ENCODE data around the gene URB1.
"Not testable (repeated sequence)": the region's sequence is repeated elsewhere in the genome, so short reads cannot be mapped to it uniquely, and the experiment has no call there.

Gene URB1

GRCh38 chr21:32312976-32313375, 79.8 kb downstream of the URB1 start:
- no peak for DNase-seq

DNA sequence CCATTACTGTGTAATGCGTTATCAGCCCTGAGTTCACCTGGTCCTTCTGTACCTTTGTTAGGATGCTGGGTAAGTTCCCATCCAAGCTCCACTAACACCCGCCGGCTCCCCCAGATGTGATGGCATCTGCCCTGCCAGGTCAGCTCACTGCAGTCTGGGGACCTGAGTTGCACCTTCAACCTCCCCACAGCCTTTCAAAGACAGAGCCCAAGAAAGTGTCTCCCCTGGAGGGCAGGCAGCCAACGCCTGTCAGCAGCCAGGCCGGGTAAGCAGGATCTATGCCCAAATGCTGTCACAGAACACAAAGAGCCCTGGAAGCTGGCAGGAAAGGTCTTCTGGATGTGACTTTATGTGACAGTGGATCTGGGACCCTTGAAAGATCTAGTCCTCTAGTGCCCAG, 80.5 kb downstream of the URB1 start:
- no peak for DNase-seq

DNA sequence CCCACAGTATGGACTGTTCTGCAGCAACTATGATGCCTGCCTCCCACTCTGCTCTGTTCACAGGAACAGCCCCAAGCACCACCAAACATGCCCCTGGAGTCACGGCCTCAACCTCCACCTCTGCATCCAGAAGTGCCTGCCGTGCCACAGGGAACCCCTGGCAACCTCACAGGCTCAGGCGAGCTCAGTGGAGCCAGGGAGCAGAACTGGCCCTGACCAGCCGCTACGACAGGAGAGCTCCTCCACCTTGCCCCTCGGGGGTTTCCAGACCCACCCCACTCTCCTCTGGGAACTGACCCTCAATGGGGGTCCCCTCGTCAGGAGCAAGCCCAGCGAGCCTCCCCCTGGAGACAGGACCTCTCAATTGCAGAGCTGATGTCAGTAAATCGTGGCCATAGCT, 81.2 kb downstream of the URB1 start:
- DNase-seq, result no peak

DNA sequence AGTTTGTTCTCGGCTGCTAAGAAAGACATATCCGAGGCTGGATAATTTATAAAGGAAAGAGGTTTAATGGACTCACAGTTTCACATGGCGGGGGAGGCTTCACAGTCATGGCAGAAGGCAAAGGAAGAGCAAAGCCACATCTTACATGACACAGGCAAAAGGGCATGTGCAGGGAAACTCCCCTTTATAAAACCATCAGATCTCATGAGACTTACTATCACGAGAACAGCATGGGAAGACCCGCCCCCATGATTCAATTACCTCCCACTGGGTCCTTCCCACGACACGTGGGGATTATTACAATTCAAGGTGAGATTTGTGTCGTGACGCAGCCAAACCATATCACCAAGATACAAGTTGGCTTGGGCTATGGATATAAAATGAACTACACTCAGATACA, 81.8 kb downstream of the URB1 start:
- not testable (repeated sequence) for DNase-seq

DNA sequence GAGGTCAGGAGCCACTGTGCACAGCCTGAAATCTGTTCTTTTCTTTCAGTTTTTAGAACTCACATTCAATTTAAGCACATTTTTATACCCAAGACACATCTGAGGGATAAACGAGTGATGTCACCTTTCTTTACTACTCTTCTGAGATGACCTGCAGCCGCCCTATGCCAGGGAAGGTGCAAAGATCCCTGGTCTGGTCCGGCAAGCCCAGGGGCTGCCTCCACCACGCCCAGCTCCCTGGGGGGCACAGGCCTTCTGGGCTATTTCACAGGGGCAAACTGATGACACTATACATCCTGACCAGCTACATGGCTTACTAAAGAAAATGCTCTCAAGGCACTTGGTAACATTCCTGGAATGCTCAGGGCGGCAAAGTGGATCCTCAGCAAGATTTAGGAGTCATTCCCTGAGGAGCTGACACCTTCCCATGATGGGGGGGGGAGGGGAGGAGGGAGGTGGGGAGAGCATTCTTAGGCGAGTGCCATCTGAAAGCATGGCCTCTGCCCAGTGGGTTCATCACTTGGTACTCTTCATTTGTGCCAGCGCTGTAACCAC, 82.8 kb downstream of the URB1 start:
- DNase-seq, result no peak

DNA sequence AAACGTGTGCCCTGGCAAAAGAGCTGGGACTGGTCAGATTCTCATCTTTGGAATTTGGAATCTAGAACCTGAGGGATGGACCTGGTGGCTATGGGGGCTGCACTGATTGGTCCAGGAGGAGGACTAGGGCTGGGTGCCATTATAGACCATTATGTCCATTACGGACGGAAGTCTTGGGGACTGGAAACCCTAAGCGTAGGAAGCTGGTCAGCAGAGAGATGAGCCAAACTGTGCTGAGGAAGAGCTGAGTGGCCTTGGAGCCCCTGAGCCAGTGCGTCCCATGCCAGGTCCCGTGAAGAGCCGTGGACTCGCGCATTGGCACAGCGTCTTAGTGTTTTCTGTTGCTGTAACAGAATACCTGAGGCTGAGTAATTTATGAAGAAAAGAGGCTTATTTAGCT, 84.1 kb downstream of the URB1 start:
- no peak for DNase-seq

DNA sequence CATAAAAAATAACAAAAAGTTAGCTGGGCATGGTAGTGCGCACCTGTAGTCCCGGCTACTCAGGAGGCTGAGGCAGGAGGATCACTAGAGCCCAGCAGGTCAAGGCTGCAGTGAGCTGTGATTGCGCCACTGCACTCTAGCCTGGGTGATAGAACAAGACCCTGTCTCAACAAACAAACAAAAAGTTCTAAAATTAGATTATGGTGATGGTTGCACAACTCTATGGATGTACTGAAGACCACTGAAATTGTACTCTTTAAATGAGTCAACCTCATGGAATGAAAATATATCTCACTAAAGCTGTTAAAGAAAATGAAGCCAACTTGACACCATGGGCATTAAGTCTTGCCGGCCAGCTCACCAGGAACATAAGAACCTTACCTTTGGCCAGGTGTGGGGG, 85.1 kb downstream of the URB1 start:
- no peak for DNase-seq

DNA sequence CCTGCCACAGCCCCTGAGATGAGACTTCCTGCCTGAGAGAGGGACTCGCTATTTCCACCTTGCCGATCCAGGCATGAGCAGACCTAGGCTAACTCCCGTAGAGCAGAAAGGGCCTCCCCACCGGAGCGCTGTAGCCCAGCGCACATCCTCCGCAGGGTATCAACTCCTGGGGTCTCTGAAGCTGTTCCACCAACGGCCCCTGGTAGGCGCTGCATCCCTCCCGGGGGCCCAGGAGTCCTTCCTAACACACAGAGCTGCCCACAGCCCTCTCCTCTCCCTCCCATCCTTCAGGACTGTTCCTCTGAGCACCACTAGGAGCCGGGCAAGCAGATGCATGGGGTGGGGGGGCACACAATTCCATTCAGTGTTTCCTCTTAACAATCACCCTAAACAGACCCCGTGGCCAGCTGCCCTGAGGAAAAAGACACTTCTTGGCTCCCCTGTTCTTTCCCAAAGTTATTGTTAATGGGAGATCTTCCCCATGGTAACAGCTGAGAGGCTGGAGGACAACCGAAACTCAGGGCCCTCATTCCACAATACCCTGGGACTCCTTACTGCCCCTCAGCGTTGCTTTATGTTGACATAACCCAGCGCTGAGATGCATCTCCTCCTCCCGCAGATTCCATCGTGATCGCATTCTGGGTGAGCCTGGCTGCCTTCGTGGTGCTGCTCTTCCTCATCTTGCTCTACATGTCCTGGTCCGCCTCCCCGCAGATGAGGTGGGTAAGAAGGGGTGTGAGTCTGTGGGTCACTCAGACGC, 86.6 kb downstream of the URB1 start:
- DNase-seq, result no peak

- DNase-seq, result no peak
Observed at GRCh38 chr21:32304998-32305397, 87.8 kb downstream of the URB1 start.

- no peak for DNase-seq
Observed at GRCh38 chr21:32303385-32303784, 89.4 kb downstream of the URB1 start.

DNA sequence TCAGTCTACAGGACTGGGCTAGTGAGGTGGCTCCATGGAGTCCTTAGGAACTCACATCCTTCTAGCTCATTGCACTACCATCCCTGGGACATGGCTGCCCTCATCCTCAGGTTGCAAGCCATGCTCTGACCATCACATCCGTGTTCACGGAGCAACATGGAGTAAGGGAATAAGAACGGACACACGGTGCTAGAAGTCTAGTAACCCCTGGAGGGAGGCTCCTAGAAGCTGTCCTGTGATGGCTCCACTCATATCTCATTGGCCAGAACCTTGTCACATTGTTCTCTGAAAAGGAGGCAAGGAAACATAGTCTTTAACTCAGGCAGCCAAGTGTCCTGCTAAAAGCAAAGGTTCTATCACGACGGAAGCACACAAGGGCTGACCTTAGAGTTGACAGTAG, 90.3 kb downstream of the URB1 start:
- DNase-seq, result no peak

- DNase-seq, result no peak
Observed at GRCh38 chr21:32301596-32301995, 91.2 kb downstream of the URB1 start.

GRCh38 chr21:32300117-32300681, 92.6 kb downstream of the URB1 start:
- DNase-seq, result no peak

DNA sequence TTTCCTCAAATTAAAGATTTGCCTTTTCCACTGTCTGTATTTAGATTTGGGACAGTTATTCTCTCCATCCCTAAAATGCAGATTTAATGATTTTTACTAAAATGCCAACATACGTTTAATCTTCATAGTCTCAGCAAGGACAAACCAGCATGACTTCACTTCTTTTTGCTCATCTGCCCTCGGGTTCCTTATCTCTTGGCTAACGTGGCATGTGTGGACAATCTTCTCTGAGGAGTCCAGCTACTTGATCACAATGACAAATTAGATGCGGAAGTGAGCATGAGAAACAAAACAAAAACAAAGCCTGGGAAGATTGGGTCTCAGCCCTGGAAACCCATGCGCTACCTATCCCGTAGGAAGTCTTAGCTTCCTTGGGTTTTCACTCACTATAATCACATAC, 93.1 kb downstream of the URB1 start:
- DNase-seq, result no peak

DNA sequence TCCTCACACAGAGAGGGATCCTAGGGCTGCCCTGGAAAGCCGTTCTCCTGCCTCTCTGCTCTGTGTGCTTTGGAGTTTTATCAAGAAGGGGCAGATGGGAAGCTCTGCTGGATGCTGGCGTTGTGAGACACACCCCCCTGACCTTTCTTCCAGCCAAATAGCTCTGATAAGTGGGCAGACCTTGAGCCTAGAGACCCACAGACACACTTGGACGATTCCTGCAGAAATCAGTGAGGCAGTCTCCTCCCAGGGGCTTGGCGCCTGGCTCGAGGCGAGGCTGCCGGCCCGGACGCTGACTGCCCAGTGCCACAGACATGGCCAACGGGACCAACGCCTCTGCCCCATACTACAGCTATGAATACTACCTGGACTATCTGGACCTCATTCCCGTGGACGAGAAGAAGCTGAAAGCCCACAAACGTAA, 94.1 kb downstream of the URB1 start, which contains the start of gene MRAP:
TSS of gene MRAP (plus strand) at position 198 of the 424 bp plus-strand sequence. CDS start at position 315, 117 bp downstream.
- DNase-seq, result no peak

DNA sequence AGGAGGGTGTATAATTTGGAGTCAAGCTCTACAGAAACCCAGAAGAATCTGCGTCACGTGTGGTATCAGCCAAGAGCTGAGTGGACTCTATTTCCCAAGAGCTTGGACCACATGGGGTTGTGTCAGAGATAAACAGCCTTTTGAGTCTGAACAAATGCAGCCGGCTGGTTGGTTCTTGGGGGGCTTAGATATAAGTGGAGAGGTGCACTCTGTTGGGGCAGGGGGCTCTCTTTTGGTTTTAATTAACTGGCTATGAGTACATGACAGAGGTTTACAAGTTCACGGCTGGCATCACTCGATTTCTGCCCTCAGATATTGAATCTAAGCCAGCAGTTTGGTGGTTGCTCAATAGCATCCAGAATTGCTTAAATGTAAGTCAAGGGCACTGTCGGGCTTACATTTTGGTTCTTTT, 94.7 kb downstream of the URB1 start:
- DNase-seq, result no peak

DNA sequence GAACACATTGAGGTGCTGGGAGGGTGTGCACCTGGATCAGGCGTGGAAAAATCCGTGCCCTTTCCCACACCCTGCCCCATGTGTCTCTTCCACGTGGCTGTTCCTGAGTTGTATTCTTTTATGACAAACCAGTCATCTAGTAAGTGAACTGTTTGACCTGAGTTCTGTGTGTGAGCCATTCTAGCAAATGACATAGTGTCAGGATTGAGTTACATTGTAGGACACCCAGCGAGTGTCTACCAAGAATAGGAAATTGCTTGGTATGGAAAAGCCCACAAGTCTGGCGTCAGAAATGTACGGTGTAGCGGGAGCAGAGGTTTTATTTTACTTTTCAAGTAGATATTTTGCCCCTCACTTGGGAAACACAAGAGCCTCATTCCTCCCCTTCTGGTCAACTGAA, 95.4 kb downstream of the URB1 start:
- DNase-seq, result no peak

DNA sequence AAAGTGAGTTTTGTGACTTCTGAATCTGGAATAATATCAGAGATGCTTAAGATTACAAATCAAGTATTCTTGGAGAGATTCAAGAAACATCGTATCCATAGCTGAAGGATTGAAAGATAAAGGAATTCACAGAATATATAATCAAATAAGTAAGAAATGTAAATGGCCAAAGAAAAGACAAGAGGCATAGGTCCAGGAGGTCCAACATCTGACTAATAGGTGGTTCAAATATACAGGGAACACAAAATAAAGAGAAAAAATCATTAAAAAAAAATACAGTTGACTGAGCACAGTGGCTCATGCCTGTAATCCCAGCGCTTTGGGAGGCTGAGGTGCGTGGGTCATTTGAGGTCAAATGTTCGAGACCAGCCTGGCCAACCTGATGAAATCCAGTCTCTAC, 107.3 kb downstream of the URB1 start:
- DNase-seq, result no peak

- no peak for DNase-seq
Observed at GRCh38 chr21:32282992-32283391, 109.8 kb downstream of the URB1 start.

- DNase-seq, result no peak
Observed at GRCh38 chr21:32281531-32281930, 111.3 kb downstream of the URB1 start.

DNA sequence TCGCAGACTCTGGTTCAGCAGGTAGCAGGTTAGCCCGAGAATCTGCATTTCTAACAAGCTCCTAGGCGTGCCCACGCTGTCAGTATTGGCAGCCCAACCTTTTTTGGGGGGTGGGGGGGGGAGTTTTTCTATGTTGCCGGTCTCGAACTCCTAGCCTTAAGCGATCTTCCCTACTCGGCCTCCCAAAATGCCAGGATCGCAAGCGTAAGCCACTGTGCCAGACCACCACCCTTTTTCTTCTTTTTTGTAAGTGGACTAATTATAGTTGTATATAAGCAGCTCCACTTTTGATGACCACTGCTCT, 113.5 kb downstream of the URB1 start:
- no peak for DNase-seq

GRCh38 chr21:32278518-32279376, 114.1 kb downstream of the URB1 start, which contains the start of gene MIS18A:
Gene MIS18A, minus strand, starts transcription at chr21:32279049. Its CDS starts 35 bp downstream, at chr21:32279014.
- DNase-seq, result peak; percentile 89

GRCh38 chr21:32278103-32278502, 114.7 kb downstream of the URB1 start:
- no peak for DNase-seq

- no peak for DNase-seq
Observed at GRCh38 chr21:32276671-32277070, 116.1 kb downstream of the URB1 start.

Measured in NCI-H2107 (cell line).